Left ventricle myocardium inferior (tissue), 1 donor: ENCODE measurements around the gene SLCO4A1. TPM values are rescaled to one million over a fixed set of nuclear protein-coding genes. Genes with fewer than 3 reads are reported as not detected.

Experiments used
- DNase-seq: peaks from one replicate; pipeline ENCODE4 v3.0.0-alpha.2; 2020
- H3K27ac ChIP-seq: fragments of 200-600 bp; replicated peaks from 2 replicates; pipeline ENCODE4 v1.8.0; 2021
- H3K27me3 ChIP-seq: fragments of 200-600 bp; 2 replicates; pipeline ENCODE4 v1.8.0; 2021; ENCODE audit warnings: low read depth
- H3K36me3 ChIP-seq: fragments of 200-600 bp; 2 replicates; pipeline ENCODE4 v1.8.0; 2021
- H3K4me1 ChIP-seq: fragments of 200-600 bp; 2 replicates; pipeline ENCODE4 v1.8.0; 2021
- H3K4me3 ChIP-seq: fragments of 200-600 bp; 2 replicates; pipeline ENCODE4 v1.8.0; 2021; ENCODE audit warnings: mild to moderate bottlenecking, moderate library complexity
- H3K9me3 ChIP-seq: fragments of 200-600 bp; replicated peaks from 2 replicates; pipeline ENCODE4 v1.8.0; 2021
- intact Hi-C: fragments of 100-400 bp; cut with micrococcal nuclease; formaldehyde crosslinking; loops from one replicate; pipeline ENCODE4 v1.11.0; 2022
- total RNA-seq: library from RNA; stranded (reverse); fragmentation: NEBNext Ultra II Directional; extraction: Animal tissue kit (Norgen Biotek cat#: 25700); gene quantifications from one replicate; pipeline ENCODE4 v1.2.1, GENCODE V29; 2021
- TF ChIP-seq, protein P1 (sequence below): fragments of 200-600 bp; IDR thresholded peaks from 2 replicates; pipeline ENCODE4 v1.8.0; 2021; ENCODE audit warnings: antibody characterized with exemption, mild to moderate bottlenecking, borderline replicate concordance
- donor health status: DM: no; HTN: yes; CAD: no; lungs with severe emphysema.

Gene SLCO4A1
- total RNA-seq, 1 donor from 2014 or later: 12.7 TPM

GRCh38 chr20:62651285-62652021 lies 9.2 kb downstream of the SLCO4A1 start:
- Histone ChIP-seq H3K36me3 (peaks cover 3% of the 10 kb centered on the region), H3K4me3 (peak overlapping the region; percentile 56), H3K4me1 (peaks cover 91% of the 10 kb centered on the region), H3K9me3 (no peaks in the 10 kb centered on the region), H3K27ac (peak overlapping the region; percentile 96), H3K27me3 (no peaks in the 10 kb centered on the region)
- intact Hi-C loops: no loop called here
- TF ChIP-seq, protein P1, sequence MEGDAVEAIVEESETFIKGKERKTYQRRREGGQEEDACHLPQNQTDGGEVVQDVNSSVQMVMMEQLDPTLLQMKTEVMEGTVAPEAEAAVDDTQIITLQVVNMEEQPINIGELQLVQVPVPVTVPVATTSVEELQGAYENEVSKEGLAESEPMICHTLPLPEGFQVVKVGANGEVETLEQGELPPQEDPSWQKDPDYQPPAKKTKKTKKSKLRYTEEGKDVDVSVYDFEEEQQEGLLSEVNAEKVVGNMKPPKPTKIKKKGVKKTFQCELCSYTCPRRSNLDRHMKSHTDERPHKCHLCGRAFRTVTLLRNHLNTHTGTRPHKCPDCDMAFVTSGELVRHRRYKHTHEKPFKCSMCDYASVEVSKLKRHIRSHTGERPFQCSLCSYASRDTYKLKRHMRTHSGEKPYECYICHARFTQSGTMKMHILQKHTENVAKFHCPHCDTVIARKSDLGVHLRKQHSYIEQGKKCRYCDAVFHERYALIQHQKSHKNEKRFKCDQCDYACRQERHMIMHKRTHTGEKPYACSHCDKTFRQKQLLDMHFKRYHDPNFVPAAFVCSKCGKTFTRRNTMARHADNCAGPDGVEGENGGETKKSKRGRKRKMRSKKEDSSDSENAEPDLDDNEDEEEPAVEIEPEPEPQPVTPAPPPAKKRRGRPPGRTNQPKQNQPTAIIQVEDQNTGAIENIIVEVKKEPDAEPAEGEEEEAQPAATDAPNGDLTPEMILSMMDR: no peak
- DNase-seq: peak; percentile 53

DNA sequence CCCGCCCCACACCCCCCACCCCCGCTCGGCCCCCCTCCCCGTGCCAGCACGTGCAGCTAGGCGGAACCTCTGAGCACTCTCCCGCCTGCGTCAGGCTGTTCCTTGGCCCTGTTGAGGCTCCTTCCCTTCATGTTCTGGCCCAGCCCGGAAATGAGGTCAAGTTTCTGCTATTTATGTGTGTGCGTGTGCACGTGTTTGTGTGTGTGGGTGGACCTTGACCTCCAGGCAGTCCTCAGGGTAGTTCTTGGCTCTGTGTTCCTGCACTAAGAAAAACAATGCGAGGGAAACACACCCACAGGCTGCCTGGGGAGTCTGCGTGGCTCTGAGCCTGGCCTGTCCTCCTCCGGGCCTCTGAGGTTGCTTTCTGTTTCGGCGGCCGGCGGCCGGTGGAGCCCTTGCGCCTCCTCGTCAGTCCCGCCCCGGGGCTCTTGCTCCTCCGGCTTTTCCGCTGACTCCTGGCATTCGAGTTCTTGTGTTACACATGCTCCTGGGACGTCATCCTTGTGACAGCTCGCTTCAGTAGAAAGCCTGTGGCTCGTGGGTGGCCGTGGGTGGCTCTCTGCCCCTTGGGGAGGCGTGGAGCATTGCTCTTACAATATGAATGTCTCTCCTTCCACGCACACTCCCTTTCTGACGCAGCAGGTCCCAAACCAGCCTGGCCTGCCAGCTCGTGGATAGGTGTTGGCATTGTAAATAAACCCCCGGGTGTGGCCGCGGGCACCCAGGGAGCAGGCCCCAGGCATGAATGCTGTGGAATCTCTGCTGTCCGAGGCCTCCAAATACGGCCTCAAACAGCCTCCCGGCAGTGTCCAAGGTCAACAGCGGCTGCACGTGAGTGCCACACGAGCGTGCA lies 10.0 kb downstream of the SLCO4A1 start:
- DNase-seq: peak; percentile 92
- intact Hi-C loops: no loop called here

GRCh38 chr20:62652894-62653305 lies 10.6 kb downstream of the SLCO4A1 start:
- peak overlapping the region; percentile 56 for H3K4me3 ChIP-seq
- intact Hi-C loops: no loop called here
- no peak for DNase-seq
- TF ChIP-seq, protein P1: no peak
- H3K36me3 ChIP-seq: peaks cover 15% of the 10 kb centered on the region
- H3K4me1 ChIP-seq: peaks cover 78% of the 10 kb centered on the region
- H3K9me3 ChIP-seq: no peaks in the 10 kb centered on the region
- H3K27me3 ChIP-seq: no peaks in the 10 kb centered on the region
- peak overlapping the region; percentile 96 for H3K27ac ChIP-seq

More for the DNA sequence above, 10.0 kb downstream of the SLCO4A1 start:
- no peaks in the 10 kb centered on the region for H3K9me3 ChIP-seq
- H3K27ac ChIP-seq: peak overlapping the region; percentile 96
- peaks cover 9% of the 10 kb centered on the region for H3K36me3 ChIP-seq
- peak overlapping the region; percentile 56 for H3K4me3 ChIP-seq
- TF ChIP-seq, protein P1: no peak
- peaks cover 84% of the 10 kb centered on the region for H3K4me1 ChIP-seq
- H3K27me3 ChIP-seq: no peaks in the 10 kb centered on the region

DNA sequence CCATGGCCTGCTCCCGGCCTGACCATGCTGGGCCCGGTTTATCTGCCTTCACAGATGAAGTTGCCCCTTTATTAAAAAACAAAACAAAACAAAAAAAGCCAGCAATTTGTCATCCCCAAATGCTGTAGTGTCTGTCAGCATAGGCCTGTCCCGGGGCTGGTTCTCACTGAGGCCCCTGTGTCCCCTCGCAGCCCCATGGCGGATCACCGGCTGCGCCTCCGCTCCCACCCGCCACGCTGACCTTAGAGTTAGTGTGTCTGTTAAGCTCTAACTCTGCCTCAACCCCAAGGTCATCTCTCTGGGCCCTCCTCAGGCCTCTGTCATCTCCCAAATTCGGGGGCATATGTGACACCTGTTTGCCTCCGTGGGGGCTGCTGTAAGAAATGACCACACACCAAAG lies 11.1 kb downstream of the SLCO4A1 start:
- H3K27me3 ChIP-seq: no peaks in the 10 kb centered on the region
- TF ChIP-seq, protein P1: no peak
- peak overlapping the region; percentile 96 for H3K27ac ChIP-seq
- peaks cover 18% of the 10 kb centered on the region for H3K36me3 ChIP-seq
- DNase-seq: no peak
- peaks cover 73% of the 10 kb centered on the region for H3K4me1 ChIP-seq
- intact Hi-C loops: no loop called here
- no peaks in the 10 kb centered on the region for H3K9me3 ChIP-seq
- no peak overlapping the region for H3K4me3 ChIP-seq

GRCh38 chr20:62653951-62654685 lies 11.8 kb downstream of the SLCO4A1 start:
- H3K4me1 ChIP-seq: peaks cover 66% of the 10 kb centered on the region
- no peaks in the 10 kb centered on the region for H3K27me3 ChIP-seq
- H3K36me3 ChIP-seq: peaks cover 24% of the 10 kb centered on the region
- H3K9me3 ChIP-seq: no peaks in the 10 kb centered on the region
- H3K4me3 ChIP-seq: no peak overlapping the region
- TF ChIP-seq, protein P1: no peak
- H3K27ac ChIP-seq: no peak overlapping the region
- DNase-seq: no peak
- intact Hi-C loops: no loop called here
